A375 (cell line): ENCODE measurements around the gene LIN37. TPM values are rescaled to one million over a fixed set of nuclear protein-coding genes. Genes with fewer than 3 reads are reported as not detected.

ENCODE experiments used
- total RNA-seq: library from RNA; depleted of rRNA; stranded (reverse); fragments of >200 nt; shearing (Covaris generic); gene quantifications from 2 replicates; pipeline ENCODE4 v1.2.3, GENCODE V29; 2014; rRNA removed

Gene LIN37, protein sequence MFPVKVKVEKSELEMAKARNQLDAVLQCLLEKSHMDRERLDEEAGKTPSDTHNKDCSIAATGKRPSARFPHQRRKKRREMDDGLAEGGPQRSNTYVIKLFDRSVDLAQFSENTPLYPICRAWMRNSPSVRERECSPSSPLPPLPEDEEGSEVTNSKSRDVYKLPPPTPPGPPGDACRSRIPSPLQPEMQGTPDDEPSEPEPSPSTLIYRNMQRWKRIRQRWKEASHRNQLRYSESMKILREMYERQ
- total RNA-seq = 7.4 and 12.7 TPM in 2 replicates

DNA sequence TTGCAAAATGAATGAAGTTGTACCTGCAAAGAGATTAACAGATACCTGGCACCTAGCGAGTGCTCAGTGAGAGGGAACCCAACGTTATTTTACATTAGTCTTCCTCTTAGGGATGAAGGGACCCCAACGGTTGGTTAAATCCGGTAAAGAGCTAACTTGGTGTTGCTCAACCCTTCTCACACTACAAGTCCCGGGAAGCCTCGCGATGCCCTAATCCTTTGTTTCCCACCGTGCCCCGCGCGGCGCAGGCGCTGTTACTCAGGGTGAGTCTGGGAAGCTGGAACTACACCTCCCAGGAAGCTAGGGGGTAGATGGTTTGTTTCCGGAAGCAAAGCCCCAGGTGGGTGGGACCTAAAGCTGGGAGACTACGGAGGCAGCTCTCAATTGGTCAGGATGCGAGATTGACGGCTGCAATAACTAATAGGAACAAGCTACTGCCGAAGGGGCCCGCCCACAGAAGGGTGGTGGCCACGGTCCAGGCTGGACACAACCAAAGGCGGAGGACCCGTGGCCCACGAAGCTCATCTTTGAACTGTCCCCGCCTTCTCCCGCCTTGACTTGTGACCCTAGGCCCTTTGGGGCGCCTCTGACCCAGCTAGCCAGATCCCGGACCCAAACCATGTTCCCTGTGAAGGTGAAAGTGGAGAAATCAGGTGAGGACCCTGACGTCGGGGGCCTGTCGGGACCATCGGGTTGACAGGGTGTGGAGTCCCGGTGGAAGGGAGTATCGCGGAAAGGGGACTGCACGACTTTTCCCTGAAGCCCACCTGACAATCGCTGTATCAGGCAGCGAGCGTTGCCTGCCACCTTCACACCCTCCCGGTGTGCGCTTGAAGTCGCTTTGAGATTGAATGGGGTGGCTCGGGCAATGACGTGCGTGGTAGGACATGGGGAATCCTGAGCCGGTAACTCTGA, at the start of gene LIN37:
LIN37 (plus strand) TSS at position 471 of the 915 bp plus-strand sequence; CDS start at position 620, 149 bp downstream.

DNA sequence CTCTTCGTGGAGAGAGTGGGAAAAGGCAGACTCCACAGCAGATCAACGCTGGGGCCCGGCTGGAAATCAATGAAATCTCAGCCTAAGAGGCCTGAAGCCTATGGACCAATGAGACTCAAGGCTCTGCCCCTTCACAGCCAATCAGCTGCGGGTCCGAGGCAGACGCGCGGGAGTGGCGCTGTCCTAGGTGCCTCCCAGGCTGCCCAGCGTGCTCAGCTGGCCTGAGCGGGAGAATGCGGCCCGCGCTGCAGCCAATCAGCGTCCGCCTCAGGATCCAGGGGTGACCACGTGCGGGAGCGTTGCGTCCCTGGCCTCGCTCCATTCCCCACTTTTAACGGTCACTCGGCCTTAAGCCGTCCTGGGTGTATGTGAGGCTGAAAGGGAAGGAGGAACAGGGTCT, 44.2 kb upstream of the LIN37 start, which contains the start of gene ZBTB32:
ZBTB32 (plus strand) TSS at position 341 of the 400 bp plus-strand sequence. CDS start 10,069 bp downstream, outside the sequence.

DNA sequence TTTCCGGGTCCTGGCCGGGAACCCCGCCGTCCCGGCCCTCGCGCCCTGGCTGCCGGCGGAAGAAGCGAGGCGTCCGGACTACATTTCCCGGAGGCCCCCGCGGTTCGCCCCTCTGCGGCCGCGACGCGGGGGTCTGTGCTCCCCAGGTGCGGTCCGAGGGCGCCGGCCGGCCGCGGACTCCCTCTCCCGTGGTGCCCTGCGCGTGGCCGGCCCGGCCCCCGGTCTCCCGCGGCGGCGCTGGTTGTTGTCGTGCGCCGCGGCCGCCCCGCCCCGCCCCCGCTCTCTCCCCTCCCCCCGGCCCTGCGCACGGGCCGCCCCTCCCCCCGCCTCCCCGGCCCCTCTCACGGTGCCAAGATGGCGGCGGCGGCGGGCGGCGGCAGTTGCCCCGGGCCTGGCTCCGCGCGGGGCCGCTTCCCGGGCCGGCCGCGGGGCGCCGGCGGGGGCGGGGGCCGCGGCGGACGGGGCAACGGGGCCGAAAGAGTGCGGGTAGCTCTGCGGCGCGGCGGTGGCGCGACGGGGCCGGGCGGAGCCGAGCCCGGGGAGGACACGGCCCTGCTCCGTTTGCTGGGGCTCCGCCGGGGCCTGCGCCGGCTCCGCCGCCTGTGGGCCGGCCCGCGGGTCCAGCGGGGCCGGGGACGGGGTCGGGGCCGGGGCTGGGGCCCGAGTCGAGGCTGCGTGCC, 30.6 kb upstream of the LIN37 start, which contains the start of gene KMT2B:
KMT2B (plus strand) TSS at position 339 of the 680 bp plus-strand sequence; CDS start at position 355, 16 bp downstream.

DNA sequence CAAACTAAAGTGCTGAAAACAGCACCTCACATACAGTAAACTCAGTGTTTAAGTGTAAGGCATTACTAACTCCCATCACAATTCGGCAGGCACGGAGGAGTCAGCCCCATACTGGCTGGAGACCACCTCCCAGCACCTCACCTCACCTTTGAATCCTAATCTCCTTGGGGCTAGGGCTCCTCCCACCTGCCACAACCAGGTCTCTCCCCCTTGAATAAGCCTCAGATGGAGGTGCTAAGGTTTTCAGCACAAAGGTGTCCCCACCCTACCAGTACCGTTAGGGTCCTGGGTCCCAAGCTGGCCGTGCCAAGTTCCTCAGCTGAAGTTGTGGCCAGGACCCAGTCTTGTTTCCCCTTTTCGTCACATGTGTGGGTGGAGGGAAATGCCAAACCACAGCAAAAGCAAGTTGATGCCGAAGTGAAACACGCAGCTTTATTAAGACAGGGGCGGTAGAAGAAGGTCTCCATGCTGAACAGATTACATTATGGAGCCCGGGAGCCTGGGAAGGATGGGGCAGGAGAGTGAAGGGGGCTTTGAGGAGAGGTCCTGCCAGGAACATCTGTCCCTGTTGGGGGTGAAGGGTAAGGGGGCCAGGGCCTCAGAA, 6.2 kb upstream of the LIN37 start, which contains the start of gene IGFLR1:
IGFLR1 (minus strand) TSS at position 332 of the 604 bp plus-strand sequence. CDS start 1,272 bp downstream, outside the sequence.

DNA sequence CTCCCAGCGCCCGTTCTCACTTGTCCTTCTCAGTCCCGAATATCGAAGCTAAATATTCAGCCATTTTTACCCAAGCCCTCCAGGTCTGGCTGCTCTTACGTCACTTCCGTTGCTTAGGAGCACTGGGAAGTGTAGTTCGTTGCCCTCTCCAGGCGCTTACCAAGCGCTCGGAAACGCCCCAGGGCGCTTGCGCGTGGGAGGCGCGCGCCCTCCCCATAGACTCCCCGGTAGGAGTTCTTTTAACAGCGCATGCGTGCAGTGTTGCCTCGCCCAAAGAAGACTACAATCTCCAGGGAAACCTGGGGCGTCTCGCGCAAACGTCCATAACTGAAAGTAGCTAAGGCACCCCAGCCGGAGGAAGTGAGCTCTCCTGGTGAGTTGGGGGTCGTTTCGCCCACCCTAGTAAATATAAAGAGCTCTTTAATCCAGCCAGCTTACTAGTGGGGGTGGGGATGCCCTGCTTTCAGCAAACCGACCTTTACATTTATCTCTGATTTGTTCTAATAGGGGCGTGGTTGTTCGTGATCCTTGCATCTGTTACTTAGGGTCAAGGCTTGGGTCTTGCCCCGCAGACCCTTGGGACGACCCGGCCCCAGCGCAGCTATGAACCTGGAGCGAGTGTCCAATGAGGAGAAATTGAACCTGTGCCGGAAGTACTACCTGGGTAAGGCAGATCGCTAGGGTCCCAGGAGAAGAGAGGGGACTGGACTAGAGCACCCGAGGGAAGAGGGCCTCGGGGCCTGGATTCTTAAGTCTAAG, 2.9 kb upstream of the LIN37 start, which contains the start of the genes PSENEN and U2AF1L4:
PSENEN (plus strand) TSS at position 324 of the 759 bp plus-strand sequence; CDS start at position 604, 280 bp downstream.
U2AF1L4 (minus strand) TSS at position 91 of the 759 bp plus-strand sequence; CDS start at position 64, 27 bp downstream.

DNA sequence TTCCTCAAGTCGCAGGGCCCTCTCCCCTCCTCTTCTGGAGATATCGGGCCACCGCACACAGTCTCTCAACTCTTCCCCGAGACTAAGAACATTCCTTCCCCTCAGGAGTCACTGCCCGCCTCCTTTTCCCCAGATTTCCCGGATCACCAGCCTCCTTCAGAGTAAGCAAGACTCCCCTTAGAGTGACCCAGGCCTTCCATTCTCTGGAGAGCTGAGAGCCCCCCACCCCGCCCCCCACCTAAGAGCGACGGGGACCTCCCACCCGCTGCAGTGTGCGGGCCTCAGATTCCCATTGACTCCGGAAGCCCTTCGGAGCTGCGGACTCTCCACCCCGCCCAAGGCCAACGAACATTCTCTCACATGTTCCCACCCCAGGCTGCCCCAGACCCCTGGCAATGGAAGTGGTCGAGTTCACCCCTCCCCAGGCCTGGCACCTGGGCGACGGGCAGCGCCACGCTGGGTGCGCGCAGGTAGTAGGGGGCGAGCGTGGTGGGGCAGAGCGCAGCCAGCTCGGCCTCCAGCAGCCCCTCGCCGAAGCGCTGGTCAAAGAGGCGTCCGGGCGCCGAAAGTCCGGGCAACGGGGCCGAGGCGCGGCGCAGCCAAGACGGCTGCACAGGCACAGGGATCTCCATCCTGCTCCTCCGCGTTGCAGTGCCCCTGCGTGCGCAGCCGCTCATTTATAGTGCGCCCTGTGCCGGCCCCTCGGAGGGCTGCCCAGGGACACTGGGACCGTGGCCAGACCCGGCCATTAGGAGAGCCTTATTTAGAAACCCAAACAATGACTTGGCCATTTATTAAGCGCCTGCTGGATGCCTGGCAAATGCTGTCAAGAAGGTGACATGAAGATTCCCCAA, 8.2 kb downstream of the LIN37 start, which contains the start of gene HSPB6:
HSPB6 (minus strand) TSS at position 653 of the 854 bp plus-strand sequence; CDS start at position 632, 21 bp downstream.

DNA sequence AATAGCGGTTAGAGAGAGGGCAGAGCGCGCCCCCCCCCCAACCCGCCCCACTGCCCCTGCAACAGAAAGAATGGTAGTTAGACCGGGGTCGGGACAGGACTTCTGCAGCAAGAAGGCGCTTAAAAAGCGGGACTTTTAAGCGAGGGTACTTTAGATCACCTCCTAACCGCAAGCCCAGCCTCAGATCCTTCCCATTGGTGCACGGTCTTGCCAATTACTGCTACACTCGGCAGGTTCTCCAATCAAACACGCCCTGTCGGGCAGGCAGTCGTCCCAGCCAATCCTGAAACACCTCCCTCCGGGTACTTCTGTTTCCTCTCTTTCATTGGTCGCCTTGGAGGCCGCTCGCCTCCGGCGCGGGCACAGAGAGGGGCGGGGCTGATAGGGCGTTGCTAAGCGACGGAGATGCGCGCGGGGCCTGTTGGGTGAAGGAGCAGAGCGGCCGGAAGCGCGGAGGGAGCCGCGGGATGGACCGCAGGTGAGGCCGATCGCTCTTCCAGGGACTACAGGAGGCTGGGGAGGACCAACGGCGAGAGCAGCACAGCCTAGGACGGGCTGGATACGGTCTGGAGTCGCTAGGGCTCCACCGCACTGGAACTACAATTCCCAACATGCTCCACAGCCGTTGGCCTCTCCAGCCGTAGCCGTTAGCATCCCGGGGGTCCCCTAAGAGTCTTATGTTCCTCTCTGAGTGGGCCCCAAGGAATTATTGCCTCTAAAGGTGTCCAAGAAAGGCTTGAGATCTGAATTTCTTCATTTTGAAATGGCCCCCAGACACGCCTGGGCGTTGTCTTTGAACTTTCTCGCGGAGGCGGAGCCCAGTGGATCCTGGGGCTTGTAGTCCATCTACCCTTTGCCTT, 9.6 kb downstream of the LIN37 start, which contains the start of gene PROSER3:
PROSER3 (plus strand) TSS at position 428 of the 860 bp plus-strand sequence; CDS start at position 468, 40 bp downstream.

DNA sequence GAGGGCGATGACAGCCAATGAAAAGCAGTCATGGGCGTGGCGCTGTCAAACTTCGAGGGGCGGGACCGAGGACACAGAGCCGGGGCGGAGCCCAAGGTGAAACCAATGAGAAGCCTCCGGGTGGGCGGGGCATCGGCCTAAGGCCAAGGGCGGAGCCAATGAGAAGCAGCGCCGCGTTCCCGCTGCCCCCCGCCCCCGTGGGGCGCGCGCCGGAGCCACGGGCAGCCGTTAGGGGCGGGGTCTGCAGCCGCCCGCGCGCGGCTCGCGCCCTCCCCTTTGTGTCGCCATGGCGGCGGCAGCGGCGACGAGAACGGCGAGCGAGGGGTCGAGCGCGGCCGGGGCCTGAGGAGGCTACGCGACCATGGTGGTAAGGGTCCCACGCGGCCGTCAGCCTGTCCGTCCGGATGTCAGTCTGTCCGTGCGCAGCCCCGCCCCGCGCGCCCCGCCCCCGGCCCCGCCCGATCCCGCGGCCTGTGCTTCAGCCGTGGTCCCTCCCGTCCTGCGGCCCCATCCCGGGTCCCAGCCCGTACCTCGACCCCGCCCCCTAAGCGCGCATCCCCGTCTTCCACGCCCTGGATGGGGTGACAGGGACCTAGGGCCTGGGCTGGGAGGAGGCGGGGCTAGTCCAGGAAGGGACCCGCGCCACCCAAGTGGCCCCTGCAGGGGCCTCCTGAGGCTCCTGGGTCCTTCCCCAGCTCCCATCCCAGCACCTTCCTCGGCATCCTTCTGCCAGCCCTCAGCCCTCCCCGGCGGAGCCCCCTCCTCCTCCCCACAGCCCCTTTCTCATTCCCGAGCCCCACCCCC, 27.1 kb downstream of the LIN37 start, which contains the start of gene ARHGAP33:
ARHGAP33 (plus strand) TSS at position 267 of the 804 bp plus-strand sequence; CDS start at position 362, 95 bp downstream.

Other genes starting within 250 kb of the LIN37 start
- 16.5 and 24.2 TPM in 2 replicates for gene DMKN, start 234.9 kb upstream of the LIN37 start, total RNA-seq
- gene SBSN, start 220.3 kb upstream of the LIN37 start, total RNA-seq = 0.05 TPM in 1 of 2 replicates, not detected in the other
- not detected in 2 replicates for gene GAPDHS, start 215.1 kb upstream of the LIN37 start, total RNA-seq
- 126 and 129 TPM in 2 replicates for gene TMEM147, start 202.9 kb upstream of the LIN37 start, total RNA-seq
- not detected in 2 replicates for gene ATP4A, start 184.9 kb upstream of the LIN37 start, total RNA-seq
- gene PMIS2, start 162.4 kb upstream of the LIN37 start, total RNA-seq = not detected in 2 replicates
- 45.8 and 47.4 TPM in 2 replicates for gene HAUS5, start 135.8 kb upstream of the LIN37 start, total RNA-seq
- 86.8 and 95.1 TPM in 2 replicates for gene RBM42, start 119.5 kb upstream of the LIN37 start, total RNA-seq
- gene ETV2, start 106.8 kb upstream of the LIN37 start, total RNA-seq = 0.88 and 1.1 TPM in 2 replicates
- gene COX6B1, start 100.3 kb upstream of the LIN37 start, total RNA-seq = 327 and 328 TPM in 2 replicates
- gene UPK1A, start 82.1 kb upstream of the LIN37 start, total RNA-seq = not detected in 2 replicates
- gene ZBTB32, start 44.0 kb upstream of the LIN37 start, total RNA-seq = not detected in 2 replicates
- gene KMT2B, start 30.6 kb upstream of the LIN37 start, total RNA-seq = 14.4 and 20.0 TPM in 2 replicates
- 3.6 and 6.8 TPM in 2 replicates for gene IGFLR1, start 6.1 kb upstream of the LIN37 start, total RNA-seq
- 22.6 and 23.4 TPM in 2 replicates for gene U2AF1L4, start 3.2 kb upstream of the LIN37 start, total RNA-seq
- 35.6 and 40.4 TPM in 2 replicates for gene PSENEN, start 2.9 kb upstream of the LIN37 start, total RNA-seq
- gene HSPB6, start 8.5 kb downstream of the LIN37 start, total RNA-seq = 0.40 TPM in 1 of 2 replicates, not detected in the other
- gene PROSER3, start 9.6 kb downstream of the LIN37 start, total RNA-seq = 9.5 and 10.8 TPM in 2 replicates
- gene ARHGAP33, start 27.0 kb downstream of the LIN37 start, total RNA-seq = 3.3 and 9.8 TPM in 2 replicates
- gene PRODH2, start 64.3 kb downstream of the LIN37 start, total RNA-seq = not detected in 2 replicates
- gene NPHS1, start 103.9 kb downstream of the LIN37 start, total RNA-seq = not detected in 2 replicates
- 0.08 TPM in 1 of 2 replicates, not detected in the other for gene KIRREL2, start 108.3 kb downstream of the LIN37 start, total RNA-seq
- 5.3 and 7.0 TPM in 2 replicates for gene APLP1, start 120.0 kb downstream of the LIN37 start, total RNA-seq
- 4.6 and 9.6 TPM in 2 replicates for gene NFKBID, start 152.0 kb downstream of the LIN37 start, total RNA-seq
- 1.2 TPM in 1 of 2 replicates, not detected in the other for gene HCST, start 154.0 kb downstream of the LIN37 start, total RNA-seq
- gene TYROBP, start 159.7 kb downstream of the LIN37 start, total RNA-seq = not detected in 2 replicates
- gene LRFN3, start 187.8 kb downstream of the LIN37 start, total RNA-seq = 2.1 TPM in 2 replicates
- 33.0 and 39.2 TPM in 2 replicates for gene SDHAF1, start 246.6 kb downstream of the LIN37 start, total RNA-seq